HG03520 (cell line): ENCODE results near the gene MYO1D.

ENCODE experiments used
- ATAC-seq: cut with Tn5 transposase; IDR thresholded peaks from one replicate; pipeline ENCODE4 v1.9.1; 2021; ENCODE audit warnings: mild to moderate bottlenecking, moderate library complexity; ENCODE audit not compliant: unreplicated experiment

Gene MYO1D

GRCh38 chr17:32591405-32591804, 285.5 kb downstream of the MYO1D start:
- no peak for ATAC-seq

DNA sequence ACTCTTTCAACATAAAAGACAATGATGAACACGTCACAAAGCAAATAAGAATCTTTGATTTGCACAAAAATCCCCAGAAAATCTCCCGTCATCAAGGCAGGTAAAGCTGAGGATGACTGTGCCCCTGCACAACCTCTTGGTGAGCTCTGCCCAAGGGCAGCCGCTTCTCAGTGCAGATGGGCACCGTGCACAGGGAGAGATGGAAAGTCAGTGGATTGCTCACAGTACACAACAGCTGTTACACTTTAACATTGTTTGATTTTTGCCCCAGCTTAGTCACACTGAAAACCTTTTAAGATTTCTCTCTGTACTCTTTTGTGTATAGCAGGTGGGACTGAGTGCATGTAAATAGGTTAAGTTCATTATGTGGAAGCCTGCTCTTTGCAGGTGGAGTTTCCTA, 285.9 kb downstream of the MYO1D start:
- no peak for ATAC-seq

DNA sequence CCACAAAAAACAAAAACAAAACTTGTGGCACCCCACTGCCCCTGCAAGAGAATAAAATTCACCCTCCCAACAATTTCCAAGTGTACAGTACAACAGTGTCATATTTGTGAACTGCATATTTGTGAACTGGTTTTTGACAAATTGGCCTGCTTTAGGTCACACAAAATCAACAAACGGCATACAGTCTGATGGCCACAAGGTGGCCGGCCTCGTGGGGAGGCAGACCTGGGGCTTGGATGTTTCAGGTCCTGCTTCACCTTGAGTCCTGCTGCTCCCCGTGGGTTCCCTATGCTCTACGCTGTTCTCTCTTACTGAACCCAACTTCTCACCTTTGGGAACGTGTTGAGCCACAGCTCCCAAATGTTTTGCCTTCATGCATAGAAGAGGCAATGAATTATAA, 287.9 kb downstream of the MYO1D start:
- ATAC-seq = no peak

GRCh38 chr17:32588135-32588534, 288.8 kb downstream of the MYO1D start:
- no peak for ATAC-seq

GRCh38 chr17:32586666-32587065, 290.3 kb downstream of the MYO1D start:
- ATAC-seq = no peak

GRCh38 chr17:32584792-32585191, 292.1 kb downstream of the MYO1D start:
- ATAC-seq = no peak

DNA sequence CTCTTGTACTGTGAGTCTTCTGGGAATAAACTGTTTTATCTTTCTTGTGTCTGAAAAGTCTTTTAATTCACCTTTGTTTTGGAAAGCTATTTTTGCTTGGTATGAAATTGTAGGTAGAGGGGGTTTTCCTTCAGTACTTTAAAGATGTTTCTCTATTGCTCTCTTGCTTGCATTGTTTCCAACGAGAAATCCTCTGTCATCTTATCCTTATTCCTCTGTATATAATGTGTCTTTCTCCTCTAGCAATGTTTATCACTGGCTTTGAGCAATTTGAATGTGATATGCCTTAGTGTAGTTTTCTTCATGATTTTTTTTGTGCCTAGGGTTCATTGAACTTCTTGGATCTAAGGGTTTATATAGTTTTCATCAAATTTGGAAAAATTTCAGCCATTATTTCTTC, 293.9 kb downstream of the MYO1D start:
- ATAC-seq = no peak

DNA sequence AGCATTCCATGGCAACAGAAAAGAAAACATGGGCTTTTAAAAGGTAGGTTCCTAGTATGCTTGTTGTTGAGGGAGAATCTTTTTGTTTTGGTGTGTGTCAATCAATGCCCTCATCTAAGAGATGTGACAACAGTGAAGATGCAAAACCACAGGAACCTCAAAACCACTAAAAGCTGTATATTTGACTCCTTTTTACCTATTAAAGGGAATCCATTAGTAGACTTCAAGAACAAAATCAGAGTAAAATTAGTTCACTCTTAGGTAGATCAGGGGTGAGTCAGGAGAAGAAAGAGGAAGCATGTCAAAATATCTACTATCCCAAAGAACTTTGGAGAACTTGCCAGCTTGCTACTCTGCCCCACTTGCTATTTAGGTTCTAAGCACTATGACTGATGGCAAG, 301.1 kb downstream of the MYO1D start:
- no peak for ATAC-seq

DNA sequence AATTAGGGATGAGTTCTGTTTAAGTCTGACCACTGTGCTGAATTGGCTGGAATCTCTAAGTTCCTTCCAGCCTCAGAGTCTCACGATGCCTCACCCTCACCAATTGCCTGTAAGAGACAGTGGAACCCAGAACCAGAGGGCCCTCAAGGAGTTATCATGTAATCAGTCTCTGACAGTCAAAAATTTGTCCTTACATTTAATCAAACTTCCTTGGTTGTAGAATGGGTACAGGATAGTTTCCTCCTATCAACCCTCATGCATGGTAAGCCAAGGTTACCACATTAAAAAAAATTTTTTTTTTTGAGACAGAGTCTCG, 306.9 kb downstream of the MYO1D start:
- ATAC-seq = no peak

- no peak for ATAC-seq
Observed at GRCh38 chr17:32569171-32570080, 307.5 kb downstream of the MYO1D start.

DNA sequence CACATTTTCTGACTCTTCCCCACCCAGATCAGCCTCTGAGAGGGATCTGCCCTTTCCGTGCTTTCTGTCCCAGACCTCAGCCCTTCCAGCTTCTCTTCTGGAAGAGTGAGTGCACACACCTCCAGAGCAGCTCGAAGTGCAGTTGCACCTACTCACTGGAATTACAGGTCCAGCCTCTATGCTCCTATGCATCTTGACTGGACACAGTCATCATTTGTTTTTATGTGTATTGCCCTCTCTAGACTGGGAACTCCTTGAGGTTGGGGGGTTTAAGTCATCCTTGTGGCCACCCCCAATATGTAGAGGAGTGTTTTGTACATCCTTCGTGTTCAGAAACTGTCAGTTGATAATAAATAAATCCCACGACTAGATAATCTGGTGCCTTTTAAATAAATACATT, 308.2 kb downstream of the MYO1D start:
- ATAC-seq = no peak

DNA sequence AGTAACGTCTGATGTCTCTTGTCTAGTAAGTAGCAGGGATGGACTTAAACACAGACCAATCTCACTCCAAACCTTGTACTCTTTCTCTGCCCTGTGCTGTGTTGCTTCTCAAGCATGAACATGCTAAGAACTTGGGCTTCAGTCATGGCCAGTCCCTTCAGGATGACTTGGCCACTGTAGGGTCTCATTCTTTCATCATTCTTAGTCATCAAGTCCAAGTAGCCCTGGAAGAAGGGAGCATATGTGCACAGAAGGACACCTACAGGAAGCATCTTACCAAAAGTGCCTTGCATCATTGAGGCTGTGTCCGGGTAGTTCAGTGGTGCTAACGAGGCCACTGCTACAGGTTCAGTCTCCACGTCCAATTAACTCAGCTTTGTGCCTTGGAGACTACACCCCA, 309.4 kb downstream of the MYO1D start:
- no peak for ATAC-seq

- no peak for ATAC-seq
Observed at GRCh38 chr17:32567086-32567485, 309.8 kb downstream of the MYO1D start.

- ATAC-seq = no peak
Observed at GRCh38 chr17:32566303-32566702, 310.6 kb downstream of the MYO1D start.

GRCh38 chr17:32565401-32565800, 311.5 kb downstream of the MYO1D start:
- ATAC-seq = no peak

DNA sequence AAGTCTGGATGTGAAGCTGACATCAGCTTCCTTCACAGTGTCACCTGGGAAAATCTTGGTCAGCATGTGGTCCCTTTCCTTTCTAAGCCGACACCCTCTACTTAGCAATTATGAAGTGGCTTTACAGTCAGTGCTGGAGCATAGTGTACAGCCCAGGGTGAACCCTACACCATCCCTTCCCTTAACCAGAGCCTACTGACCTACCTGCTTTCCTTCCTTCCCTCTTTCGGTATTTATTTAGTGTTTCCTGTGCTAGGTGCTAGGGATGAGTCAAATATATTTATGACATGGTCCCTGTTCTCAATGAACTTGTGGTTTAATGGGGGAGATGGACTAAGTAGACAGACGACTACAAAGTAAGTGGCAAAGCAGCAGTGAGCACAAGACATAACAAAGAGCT, 312.6 kb downstream of the MYO1D start:
- no peak for ATAC-seq

DNA sequence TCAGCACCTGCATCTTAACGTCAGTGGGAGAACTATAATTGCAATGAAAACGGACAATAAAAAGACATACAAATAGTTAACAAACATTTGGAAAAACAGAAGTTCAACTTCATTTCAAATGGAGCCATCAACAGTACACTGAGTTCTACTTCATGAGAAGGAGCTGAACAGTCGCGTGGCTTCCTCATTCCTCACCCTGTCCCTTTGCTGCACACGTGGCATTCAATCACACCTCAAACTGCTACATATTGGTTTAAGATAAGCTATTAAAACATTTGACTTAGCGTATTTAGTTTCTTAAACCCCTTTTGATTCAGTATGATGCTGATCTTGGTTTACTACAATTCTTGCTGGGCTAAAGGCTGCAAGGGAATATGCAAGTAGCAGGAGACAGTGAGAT, 313.3 kb downstream of the MYO1D start:
- no peak for ATAC-seq

GRCh38 chr17:32558997-32559650, 317.8 kb downstream of the MYO1D start:
- ATAC-seq = peak; percentile 91

GRCh38 chr17:32558326-32558955, 318.5 kb downstream of the MYO1D start:
- no peak for ATAC-seq

GRCh38 chr17:32555611-32556310, 321.2 kb downstream of the MYO1D start:
- ATAC-seq = no peak

- no peak for ATAC-seq
Observed at GRCh38 chr17:32553168-32553567, 323.8 kb downstream of the MYO1D start.
